Activated CD8-positive, alpha-beta memory T cell treated with anti-CD3 and anti-CD28 coated beads, Interleukin-2, amount 50 U/mL, for 24 hours (primary cell): ENCODE measurements around the gene WDR70.
"Not testable (repeated sequence)": the region's sequence is repeated elsewhere in the genome, so short reads cannot be mapped to it uniquely, and the experiment has no call there.

ENCODE experiments used
- DNase-seq: peaks from one replicate; pipeline ENCODE4 v3.0.0-alpha.2; 2020; ENCODE audit errors: extremely low read depth

The WDR70 gene

GRCh38 chr5:37454402-37455055, 75.4 kb downstream of the WDR70 start:
- DNase-seq: not testable (repeated sequence)

- not testable (repeated sequence) for DNase-seq
Measured at GRCh38 chr5:37463191-37464051, 84.3 kb downstream of the WDR70 start.

- DNase-seq: not testable (repeated sequence)
Measured at GRCh38 chr5:37464581-37464980, 85.5 kb downstream of the WDR70 start.

GRCh38 chr5:37469383-37469782, 90.3 kb downstream of the WDR70 start:
- DNase-seq: not testable (repeated sequence)

- no peak for DNase-seq
Measured at GRCh38 chr5:37471666-37472197, 92.6 kb downstream of the WDR70 start.

GRCh38 chr5:37477426-37477825, 98.3 kb downstream of the WDR70 start:
- no peak for DNase-seq

- DNase-seq: no peak
Measured at GRCh38 chr5:37478121-37478894, 99.2 kb downstream of the WDR70 start.

- DNase-seq: not testable (repeated sequence)
Measured at GRCh38 chr5:37481395-37481794, 102.3 kb downstream of the WDR70 start.

- DNase-seq: no peak
Measured at GRCh38 chr5:37490120-37490810, 111.1 kb downstream of the WDR70 start.

GRCh38 chr5:37490931-37491330, 111.8 kb downstream of the WDR70 start:
- no peak for DNase-seq

GRCh38 chr5:37492778-37493555, 113.8 kb downstream of the WDR70 start:
- no peak for DNase-seq

- DNase-seq: no peak
Measured at GRCh38 chr5:37494756-37495155, 115.6 kb downstream of the WDR70 start.

GRCh38 chr5:37495210-37495609, 116.1 kb downstream of the WDR70 start:
- no peak for DNase-seq

GRCh38 chr5:37495668-37496347, 116.7 kb downstream of the WDR70 start:
- DNase-seq: no peak

- no peak for DNase-seq
Measured at GRCh38 chr5:37496902-37497445, 117.9 kb downstream of the WDR70 start.

- DNase-seq: no peak
Measured at GRCh38 chr5:37501152-37501551, 122.0 kb downstream of the WDR70 start.

GRCh38 chr5:37506241-37506640, 127.1 kb downstream of the WDR70 start:
- DNase-seq: no peak

GRCh38 chr5:37506722-37507121, 127.6 kb downstream of the WDR70 start:
- no peak for DNase-seq

GRCh38 chr5:37511646-37512045, 132.5 kb downstream of the WDR70 start:
- DNase-seq: no peak

- no peak for DNase-seq
Measured at GRCh38 chr5:37514946-37515345, 135.8 kb downstream of the WDR70 start.
